ENCODE results near the gene SCG2. TPM values are rescaled to one million over a fixed set of nuclear protein-coding genes. Genes with fewer than 3 reads are reported as not detected.

The SCG2 gene
- total and polyA plus RNA-seq, 2 of the 4 experiments (the other 2 are of a cell fraction), result 0.36 to 0.46 TPM

DNA sequence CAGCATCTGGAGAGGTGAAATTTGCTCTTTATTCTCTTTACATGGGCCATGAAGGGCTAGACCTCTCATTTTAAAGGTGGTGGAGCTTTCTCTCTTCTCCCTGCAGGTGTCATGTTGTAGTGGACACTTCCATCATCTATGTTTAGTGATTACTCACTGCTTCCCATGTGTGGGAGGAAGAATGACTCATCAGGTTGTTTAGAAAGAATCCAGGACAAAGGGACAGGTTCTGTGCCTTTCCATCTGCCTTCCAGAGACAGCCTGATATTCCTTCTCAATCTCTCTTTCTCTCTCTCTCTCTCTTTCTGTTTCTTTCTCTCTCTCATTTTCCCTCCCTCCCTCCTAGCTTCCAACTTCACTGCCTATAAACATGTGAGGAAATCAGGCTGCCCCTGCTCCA lies 38.7 kb downstream of the SCG2 start (continued):
- no peak for TF ChIP-seq POLR2A (IDR thresholded peaks at IDR 0.05; ENCODE audit: low read depth, low read length)

- ChIA-PET CTCF (no interaction called here), POLR2A (ENCODE audit: unreplicated experiment) (no interaction called here)
- in situ Hi-C loops (cut with MboI; ENCODE audit: low sequenced_read_pairs) (no loop called here), dilution Hi-C loops (cut with HindIII; ENCODE audit: low sequenced_read_pairs, unreplicated experiment) (no loop called here), intact Hi-C loops (cut with micrococcal nuclease) (no loop called here)
- H3K4ac ChIP-seq (ENCODE audit: low read depth, low read length), result no peak overlapping the region
- no peak overlapping the region for H3K27ac ChIP-seq (ENCODE audit: insufficient read depth, low read length)
- no peaks in the 10 kb centered on the region for H3K27me3 ChIP-seq (ENCODE audit: control insufficient read depth, insufficient read depth, low read length)
- H2BK120ac ChIP-seq (ENCODE audit: low read depth, low read length), result peak overlapping the region; percentile 26; the same call in 1 of the 2 replicates
- 0 out of 3 replicates have a peak overlapping the region, but pooled peaks have one; percentile 7 for H2BK15ac ChIP-seq (ENCODE audit: low read depth, low read length)
- no peak overlapping the region for H2AK9ac ChIP-seq (replicated peaks; ENCODE audit: low read depth, low read length, poor library complexity)
- H3K18ac ChIP-seq (ENCODE audit: low read depth, low read length), result no peak overlapping the region
- no peak overlapping the region for H3K56ac ChIP-seq (ENCODE audit: extremely low read depth, insufficient read depth, low read length)
- H3K23ac ChIP-seq (ENCODE audit: low read depth, low read length), result no peak overlapping the region
- H3K4me3 ChIP-seq (ENCODE audit: insufficient read depth, low read depth, low read length), result no peak overlapping the region
- H3K36me3 ChIP-seq (ENCODE audit: control insufficient read depth, insufficient read depth, low read length), result no peaks in the 10 kb centered on the region
- no peak for TF ChIP-seq CHD1 (IDR thresholded peaks at IDR 0.05; ENCODE audit: low read depth, low read length)
- no peak overlapping the region for H3K9ac ChIP-seq (ENCODE audit: low read depth, low read length)
- BruUV-seq (replicated peaks), result no TSS peak
- H3K9me3 ChIP-seq (ENCODE audit: control insufficient read depth, insufficient read depth, low read length), result no peaks in the 10 kb centered on the region
- H3K79me1 ChIP-seq (ENCODE audit: low read depth in 1 of 2, low read length in 2 of 2), result no peaks in the 10 kb centered on the region
- H3K9me1 ChIP-seq (ENCODE audit: insufficient read depth, low read length), result 0 out of 2 replicates have a peak, but pooled peaks cover 2% of the 10 kb centered on the region
- H4K5ac ChIP-seq (ENCODE audit: low read depth, low read length), result no peak overlapping the region
- no peak for ATAC-seq (ENCODE audit: low read depth)
- no CpG with 5 or more reads among the region's 2 CpGs for WGBS, 2 experiments (ENCODE audit: extremely low coverage in 2 of 2, insufficient read length in 1 of 2)
- H2AK5ac ChIP-seq (ENCODE audit: low read depth, low read length), result peak overlapping the region; percentile 27; the same call in 1 of the 2 replicates
- H4K20me1 ChIP-seq (ENCODE audit: insufficient read depth, low read length), result no peaks in the 10 kb centered on the region
- H3K4me2 ChIP-seq (ENCODE audit: low read depth, low read length), result no peak overlapping the region
- no peak overlapping the region for H2AFZ ChIP-seq (replicated peaks; ENCODE audit: low read length, poor library complexity)
- 0 out of 2 replicates have a peak overlapping the region, but pooled peaks have one; percentile 5 for H2BK20ac ChIP-seq (ENCODE audit: low read depth, low read length)
- H3K14ac ChIP-seq (replicated peaks; ENCODE audit: low read depth, low read length), result no peak overlapping the region
- no peak overlapping the region for H2BK5ac ChIP-seq (ENCODE audit: low read depth, low read length, poor library complexity, severe bottlenecking)
- H4K8ac ChIP-seq (ENCODE audit: low read depth in 2 of 2, low read length in 2 of 2), result no peak overlapping the region
- H3K4me1 ChIP-seq (ENCODE audit: control insufficient read depth, insufficient read depth, low read length), result peaks cover 2% of the 10 kb centered on the region; the same call in 1 of the 2 replicates
- no peak overlapping the region; the same call in 1 of the 2 replicates for H4K91ac ChIP-seq (ENCODE audit: insufficient read depth, low read depth, low read length)
- no peak for DNase-seq
Observed at GRCh38 chr2:223562078-223562477, 40.1 kb downstream of the SCG2 start.

Measured in IMR-90 (cell line).